HG03442 (cell line): ENCODE data around the gene BORA.
"Not testable (repeated sequence)": the region's sequence is repeated elsewhere in the genome, so short reads cannot be mapped to it uniquely, and the experiment has no call there.

Source experiments
- ATAC-seq: cut with Tn5 transposase; IDR thresholded peaks from one replicate; pipeline ENCODE4 v1.9.1; 2021; ENCODE audit warnings: mild to moderate bottlenecking, moderate library complexity; ENCODE audit not compliant: unreplicated experiment

Gene BORA

GRCh38 chr13:72760189-72760588 lies 32.5 kb downstream of the BORA start:
- ATAC-seq, result no peak

GRCh38 chr13:72763411-72763810 lies 35.7 kb downstream of the BORA start:
- no peak for ATAC-seq

- no peak for ATAC-seq
Measured at GRCh38 chr13:72774019-72774418, 46.3 kb downstream of the BORA start.

- peak; percentile 96 for ATAC-seq
Measured at GRCh38 chr13:72781451-72782439, 54.0 kb downstream of the BORA start, which contains the start of the genes DIS3 and PIBF1. Gene DIS3 (minus strand): TSS chr13:72781900. CDS start chr13:72781832, 68 bp downstream. Gene PIBF1 (plus strand): TSS chr13:72782133. CDS start chr13:72783470, 1,337 bp downstream.

GRCh38 chr13:72782717-72783116 lies 55.0 kb downstream of the BORA start:
- no peak for ATAC-seq

GRCh38 chr13:72784679-72785078 lies 57.0 kb downstream of the BORA start:
- ATAC-seq, result not testable (repeated sequence)

- no peak for ATAC-seq
Measured at GRCh38 chr13:72788831-72789230, 61.1 kb downstream of the BORA start.

GRCh38 chr13:72792640-72793039 lies 64.9 kb downstream of the BORA start:
- ATAC-seq, result no peak

GRCh38 chr13:72798817-72799216 lies 71.1 kb downstream of the BORA start:
- no peak for ATAC-seq

- ATAC-seq, result no peak
Measured at GRCh38 chr13:72804301-72804700, 76.6 kb downstream of the BORA start.
